K562 (cell line): ENCODE measurements around the gene ANTXRL. TPM values are rescaled to one million over a fixed set of nuclear protein-coding genes. Genes with fewer than 3 reads are reported as not detected.

Source experiments
- ATAC-seq: fragments of 200-7000 bp; cut with Tn5 transposase; 3 replicates; pipeline ENCODE4 v1.9.1; 2020; ENCODE audit warnings: moderate library complexity
- BruUV-seq: library from RNA; stranded (reverse); fragments of 400-500 nt; replicated peaks from 2 replicates; lab custom pipeline; 2021; lab: Mats Ljungman, UMichigan
- CTCF ChIA-PET: fragments of 300-600 bp; formaldehyde crosslinking; extraction: SDS; loops from one replicate; lab custom pipeline; 2021; ENCODE audit warnings: low intra/inter-chr PET ratio; lab: Yijun Ruan, JAX
- POLR2A ChIA-PET: fragments of 300-600, 350-650 bp; sonication (Branson Sonifier 250); formaldehyde crosslinking; extraction: SDS; loops from one replicate; lab custom pipeline; 2021; ENCODE audit warnings: antibody characterized with exemption, inconsistent platforms; lab: Yijun Ruan, JAX
- DNase-seq, 4 experiments: peaks; one replicate each; pipeline versions ENCODE4 v3.0.0 to v3.0.0-alpha.2; 2011 to 2018; ENCODE audit warnings: low spot score in 3 of 4, mixed read lengths in 3 of 4; ENCODE audit errors: extremely low read depth in 1 of 4
- FAIRE-seq: peaks from 2 replicates; lab custom pipeline; 2011; peaks lifted over from hg19 to GRCh38; lab: Jason Lieb, UNC
- H2AFZ ChIP-seq: 2 replicates; pipeline ENCODE4 v1.6.0; 2011; ENCODE audit warnings: low read depth, low read length, control low read depth, inconsistent platforms
- H3K27ac ChIP-seq: fragments of 200-600 bp; 3 replicates; pipeline ENCODE4 v1.8.0; 2011; ENCODE audit warnings: low read depth, mild to moderate bottlenecking, control low read depth, inconsistent platforms, low read length, moderate library complexity, mixed read lengths; ENCODE audit errors: extremely low read depth
- H3K27me3 ChIP-seq, 2 experiments: fragments of 300-600 bp in 1 of 2; 2 replicates in 1 of 2; 3 replicates in 1 of 2; pipeline versions ENCODE4 v1.6.0 to v1.8.0; 2011; ENCODE audit warnings: inconsistent platforms in 2 of 2, low read length in 2 of 2, mild to moderate bottlenecking in 1 of 2, mixed read lengths in 1 of 2, moderate library complexity in 1 of 2; ENCODE audit not compliant: control insufficient read depth in 2 of 2, insufficient read depth in 2 of 2
- H3K36me3 ChIP-seq: fragments of 300-600 bp; 3 replicates; pipeline ENCODE4 v1.8.0; 2011; ENCODE audit warnings: mild to moderate bottlenecking, low read length, inconsistent platforms; ENCODE audit not compliant: control insufficient read depth, insufficient read depth
- H3K4me1 ChIP-seq, 2 experiments: fragments of 200-600 bp in 1 of 2; replicated peaks in 1 of 2; 2 replicates in 1 of 2; 3 replicates in 1 of 2; pipeline versions ENCODE4 v1.5.1 to v1.8.0; 2011; ENCODE audit warnings: inconsistent platforms in 2 of 2, low read length in 2 of 2, mild to moderate bottlenecking in 1 of 2, mixed read lengths in 1 of 2, moderate library complexity in 1 of 2; ENCODE audit not compliant: control insufficient read depth in 2 of 2, insufficient read depth in 2 of 2
- H3K4me2 ChIP-seq: 2 replicates; pipeline ENCODE4 v1.6.1; 2011; ENCODE audit warnings: low read length, control low read depth, inconsistent platforms, mixed read lengths; ENCODE audit not compliant: insufficient read depth
- H3K4me3 ChIP-seq: fragments of 200-600 bp; sonication (generic), shearing (Covaris generic); 2 replicates; pipeline ENCODE4 v1.5.1; 2016; ENCODE audit warnings: control low read depth, inconsistent platforms
- H3K79me2 ChIP-seq: fragments of 200-600 bp; 3 replicates; pipeline ENCODE4 v1.8.0; 2011; ENCODE audit warnings: low read length, inconsistent platforms; ENCODE audit not compliant: control insufficient read depth, insufficient read depth
- H3K9ac ChIP-seq, 2 experiments: 2 replicates each; pipeline versions ENCODE4 v1.6.0 to v1.6.1; 2011; ENCODE audit warnings: low read depth in 2 of 2, low read length in 2 of 2, control low read depth in 1 of 2, inconsistent platforms in 1 of 2, mild to moderate bottlenecking in 1 of 2, mixed read lengths in 1 of 2; ENCODE audit not compliant: insufficient read depth in 1 of 2
- H3K9me1 ChIP-seq: one replicate; pipeline ENCODE4 v1.6.0; 2011; ENCODE audit warnings: inconsistent platforms, mild to moderate bottlenecking, low read length, moderate library complexity; ENCODE audit not compliant: control insufficient read depth, insufficient read depth
- H3K9me3 ChIP-seq: replicated peaks from 2 replicates; pipeline ENCODE4 v1.5.1; 2011; ENCODE audit warnings: low read depth, low read length, inconsistent platforms; ENCODE audit not compliant: control insufficient read depth, insufficient read depth
- H4K20me1 ChIP-seq: replicated peaks from 2 replicates; pipeline ENCODE4 v1.6.1; 2011; ENCODE audit warnings: low read length, inconsistent platforms, mixed read lengths; ENCODE audit not compliant: control insufficient read depth, insufficient read depth
- HDAC6 ChIP-seq: IDR thresholded peaks from 2 replicates; pipeline ENCODE4 v1.6.1; 2012; ENCODE audit warnings: low read depth, mild to moderate bottlenecking, control low read depth, inconsistent platforms, low read length, moderate library complexity
- JUNB ChIP-seq: fragments of 450-650 bp; formaldehyde crosslinking; conservative IDR thresholded peaks from 2 replicates; pipeline ENCODE4 v1.4.0; 2020; ENCODE audit warnings: mild to moderate bottlenecking
- MAFK ChIP-seq: IDR thresholded peaks from 2 replicates; pipeline ENCODE4 v1.6.1; 2011; ENCODE audit warnings: low read length, improper control_type of control experiment
- NCOA6 ChIP-seq: fragments of 450-650 bp; IDR thresholded peaks from 2 replicates; pipeline ENCODE4 v1.6.1; 2017; ENCODE audit warnings: mild to moderate bottlenecking
- POLR2A ChIP-seq: fragments of 450-650 bp; conservative IDR thresholded peaks from 2 replicates; pipeline ENCODE4 v1.6.1; 2016
- SIN3A ChIP-seq, 2 experiments: fragments of 150-350 bp in 1 of 2; IDR thresholded peaks; 2 replicates each; pipeline ENCODE4 v1.6.1; 2011 to 2016; ENCODE audit warnings: borderline replicate concordance in 2 of 2, low read depth in 2 of 2, low read length in 2 of 2, mild to moderate bottlenecking in 2 of 2, moderate library complexity in 2 of 2; ENCODE audit not compliant: control insufficient read depth in 1 of 2
- SP2 ChIP-seq: IDR thresholded peaks from 2 replicates; pipeline ENCODE4 v1.6.1; 2011; ENCODE audit warnings: mild to moderate bottlenecking, low read depth, low read length, moderate library complexity; ENCODE audit not compliant: poor library complexity, severe bottlenecking; ENCODE audit errors: extremely low read depth
- XRCC5 ChIP-seq: fragments of 200-400 bp; formaldehyde crosslinking; IDR thresholded peaks from 2 replicates; pipeline ENCODE4 v1.6.1; 2017; ENCODE audit warnings: low read depth, mild to moderate bottlenecking, low read length
- ZNF583 ChIP-seq: fragments of 250-450 bp; sonication (Bioruptor Pico); IDR thresholded peaks from 2 replicates; pipeline ENCODE4 v1.4.0; 2020
- WGBS: fragments of 100-300 bp; shearing (Covaris generic); methylation state at CpG from one replicate; pipeline ENCODE4 v1.1.6; 2016; ENCODE audit warnings: low coverage, mixed read lengths; ENCODE audit not compliant: insufficient coverage; ENCODE audit errors: missing lambda C conversion rate; 5-methylcytosine and 5-hydroxymethylcytosine counted together
- in situ Hi-C: fragments of 300-500 bp; cut with MboI; formaldehyde crosslinking; loops from 4 replicates; pipeline ENCODE4 v1.15.0; 2018; ENCODE audit warnings: inconsistent platforms, mixed read lengths
- intact Hi-C: fragments of 100-400 bp; cut with micrococcal nuclease; formaldehyde crosslinking; loops from 2 replicates; pipeline ENCODE4 v1.14.2; 2022
- polyA plus RNA-seq, 8 experiments: library from polyadenylated mRNA; depleted of rRNA in 4 of 8; stranded (reverse) in 5 of 8; unstranded in 3 of 8; fragments of >200 nt; fragmentation: Nextera tagmentation in 2 of 8; fragmentation: Illumina TruSeq in 1 of 8; extraction: Ambion mirVana in 2 of 8; extraction: Trizol in 1 of 8; gene quantifications; 2 replicates each; pipeline versions ENCODE4 v1.2.1 to v1.2.3, GENCODE V29; 2011 to 2014; ENCODE audit warnings: inconsistent platforms in 1 of 8, missing spikeins in 1 of 8
- total RNA-seq, 7 experiments: library from RNA; depleted of rRNA in 6 of 7; stranded (reverse); fragments of >200 nt in 6 of 7; fragmentation: Illumina TruSeq in 2 of 7; extraction: Trizol in 2 of 7; gene quantifications; 2 replicates each; pipeline versions ENCODE4 v1.2.1 to v1.2.3, GENCODE V29; 2011 to 2021; ENCODE audit warnings: low replicate concordance in 1 of 7
- TF ChIP-seq, protein P1 (sequence below), 2 experiments: fragments of 450-650 bp; formaldehyde crosslinking in 1 of 2; IDR thresholded peaks; 2 replicates each; pipeline versions ENCODE4 v1.4.0 to v1.6.1; 2014 to 2020; ENCODE audit warnings: mild to moderate bottlenecking in 2 of 2, borderline replicate concordance in 1 of 2, low read depth in 1 of 2
- TF ChIP-seq, protein P2 (sequence below): sonication (generic); formaldehyde crosslinking; IDR thresholded peaks from 2 replicates; pipeline ENCODE4 v1.9.0; 2022; ENCODE audit warnings: mild to moderate bottlenecking, missing genetic modification reagents

ANTXRL gene
- total and polyA plus RNA-seq, 9 of the 15 experiments (the other 6 are each of a cell fraction or from before 2014, with no cell fraction given): not detected

DNA sequence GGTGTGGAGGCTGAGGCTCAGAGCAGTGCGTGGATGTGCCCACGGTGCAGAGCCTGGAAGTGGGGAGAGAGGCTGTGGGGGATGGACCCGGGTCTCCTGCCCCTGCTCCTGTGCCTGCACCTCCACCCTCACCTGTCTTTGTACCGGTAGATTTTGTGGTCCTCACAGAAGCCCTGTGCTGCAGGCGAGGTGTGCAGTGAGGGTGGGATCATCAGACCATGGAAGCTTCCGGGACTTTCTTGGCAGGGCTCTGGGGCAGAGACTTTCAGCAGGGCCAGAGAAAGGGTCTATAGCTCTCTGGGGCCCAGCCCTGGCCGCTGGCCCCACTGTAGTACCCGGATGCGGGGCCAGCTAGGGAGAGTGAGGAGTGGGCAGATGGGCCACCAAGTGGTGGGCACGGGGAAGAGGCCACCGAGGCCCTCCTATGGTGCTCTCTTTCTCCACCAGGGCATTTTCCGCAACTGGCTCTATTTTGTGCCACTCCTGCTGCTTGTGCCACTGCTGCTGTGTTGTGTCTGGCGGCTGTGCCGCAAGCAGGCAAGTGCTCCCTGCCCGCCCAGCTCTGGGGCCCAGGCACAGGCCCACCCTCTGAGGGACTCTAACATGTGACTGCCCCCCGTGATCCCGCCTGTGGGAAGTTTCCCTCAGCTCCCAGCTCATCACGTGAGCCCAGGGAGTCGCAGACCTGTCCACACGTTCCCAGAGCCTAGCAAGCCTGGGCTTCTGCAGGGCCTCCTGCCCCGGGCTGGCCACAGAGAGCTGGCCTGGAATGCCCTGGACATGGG, 22.1 kb downstream of the ANTXRL start:
- H3K4me2 ChIP-seq: no peak overlapping the region
- no peaks in the 10 kb centered on the region for H3K9me1 ChIP-seq
- no peak overlapping the region for H3K4me3 ChIP-seq
- no peak overlapping the region for H2AFZ ChIP-seq
- FAIRE-seq: no peak
- no peak for DNase-seq
- intact Hi-C loops: no loop called here
- H4K20me1 ChIP-seq: peaks cover 8% of the 10 kb centered on the region
- no peaks in the 10 kb centered on the region for H3K79me2 ChIP-seq
- H3K27ac ChIP-seq: no peak overlapping the region
- in situ Hi-C loops: no loop called here
- H3K36me3 ChIP-seq: no peaks in the 10 kb centered on the region
- no peaks in the 10 kb centered on the region for H3K9me3 ChIP-seq
- CTCF ChIA-PET: no interaction called here
- H3K27me3 ChIP-seq: peaks cover 27 to 75% of the 10 kb centered on the region in 2 experiments; a peak in 4 of 5 replicates
- ATAC-seq: no peak; the same call in 2 of the 3 replicates
- POLR2A ChIA-PET: interaction anchor here (1.0 to 1.4 kb wide), 3 partner anchors 14 to 219 kb away, joined by 3 to 4 read pairs (median 3); no protein-coding TSS in a partner anchor
- H3K4me1 ChIP-seq: peaks cover 0 to 5% of the 10 kb centered on the region in 2 experiments; a peak in 1 of 5 replicates
- no TSS peak for BruUV-seq
- H3K9ac ChIP-seq: no peak overlapping the region; a peak in 1 of 4 replicates
- 3% methylated on average over 21 of the region's 21 CpGs for WGBS
- no peak for TF ChIP-seq XRCC5
- TF ChIP-seq, protein P1, sequence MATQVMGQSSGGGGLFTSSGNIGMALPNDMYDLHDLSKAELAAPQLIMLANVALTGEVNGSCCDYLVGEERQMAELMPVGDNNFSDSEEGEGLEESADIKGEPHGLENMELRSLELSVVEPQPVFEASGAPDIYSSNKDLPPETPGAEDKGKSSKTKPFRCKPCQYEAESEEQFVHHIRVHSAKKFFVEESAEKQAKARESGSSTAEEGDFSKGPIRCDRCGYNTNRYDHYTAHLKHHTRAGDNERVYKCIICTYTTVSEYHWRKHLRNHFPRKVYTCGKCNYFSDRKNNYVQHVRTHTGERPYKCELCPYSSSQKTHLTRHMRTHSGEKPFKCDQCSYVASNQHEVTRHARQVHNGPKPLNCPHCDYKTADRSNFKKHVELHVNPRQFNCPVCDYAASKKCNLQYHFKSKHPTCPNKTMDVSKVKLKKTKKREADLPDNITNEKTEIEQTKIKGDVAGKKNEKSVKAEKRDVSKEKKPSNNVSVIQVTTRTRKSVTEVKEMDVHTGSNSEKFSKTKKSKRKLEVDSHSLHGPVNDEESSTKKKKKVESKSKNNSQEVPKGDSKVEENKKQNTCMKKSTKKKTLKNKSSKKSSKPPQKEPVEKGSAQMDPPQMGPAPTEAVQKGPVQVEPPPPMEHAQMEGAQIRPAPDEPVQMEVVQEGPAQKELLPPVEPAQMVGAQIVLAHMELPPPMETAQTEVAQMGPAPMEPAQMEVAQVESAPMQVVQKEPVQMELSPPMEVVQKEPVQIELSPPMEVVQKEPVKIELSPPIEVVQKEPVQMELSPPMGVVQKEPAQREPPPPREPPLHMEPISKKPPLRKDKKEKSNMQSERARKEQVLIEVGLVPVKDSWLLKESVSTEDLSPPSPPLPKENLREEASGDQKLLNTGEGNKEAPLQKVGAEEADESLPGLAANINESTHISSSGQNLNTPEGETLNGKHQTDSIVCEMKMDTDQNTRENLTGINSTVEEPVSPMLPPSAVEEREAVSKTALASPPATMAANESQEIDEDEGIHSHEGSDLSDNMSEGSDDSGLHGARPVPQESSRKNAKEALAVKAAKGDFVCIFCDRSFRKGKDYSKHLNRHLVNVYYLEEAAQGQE (IDR thresholded peaks at IDR 0.05; ENCODE audit: borderline replicate concordance): no peak
- TF ChIP-seq, protein P1 (CRISPR knock-in tag; IDR thresholded peaks at IDR 0.05; ENCODE audit: low read depth): no peak
- TF ChIP-seq HDAC6: no peak
- no peak for TF ChIP-seq ZNF583 (CRISPR knock-in tag)
- TF ChIP-seq POLR2A: no peak
- no peak for TF ChIP-seq SP2
- no peak for TF ChIP-seq JUNB (CRISPR knock-in tag)
- TF ChIP-seq SIN3A (IDR thresholded peaks at IDR 0.05; ENCODE audit: borderline replicate concordance in 2 of 2, control insufficient read depth in 1 of 2, low read depth in 2 of 2, low read length in 2 of 2): no peak
- TF ChIP-seq MAFK: no peak
- no peak for TF ChIP-seq NCOA6
- TF ChIP-seq, protein P2, sequence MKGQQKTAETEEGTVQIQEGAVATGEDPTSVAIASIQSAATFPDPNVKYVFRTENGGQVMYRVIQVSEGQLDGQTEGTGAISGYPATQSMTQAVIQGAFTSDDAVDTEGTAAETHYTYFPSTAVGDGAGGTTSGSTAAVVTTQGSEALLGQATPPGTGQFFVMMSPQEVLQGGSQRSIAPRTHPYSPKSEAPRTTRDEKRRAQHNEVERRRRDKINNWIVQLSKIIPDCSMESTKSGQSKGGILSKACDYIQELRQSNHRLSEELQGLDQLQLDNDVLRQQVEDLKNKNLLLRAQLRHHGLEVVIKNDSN (CRISPR knock-in tag): no peak
